ENCODE measurements around the gene LSAMP.

Gene LSAMP

DNA sequence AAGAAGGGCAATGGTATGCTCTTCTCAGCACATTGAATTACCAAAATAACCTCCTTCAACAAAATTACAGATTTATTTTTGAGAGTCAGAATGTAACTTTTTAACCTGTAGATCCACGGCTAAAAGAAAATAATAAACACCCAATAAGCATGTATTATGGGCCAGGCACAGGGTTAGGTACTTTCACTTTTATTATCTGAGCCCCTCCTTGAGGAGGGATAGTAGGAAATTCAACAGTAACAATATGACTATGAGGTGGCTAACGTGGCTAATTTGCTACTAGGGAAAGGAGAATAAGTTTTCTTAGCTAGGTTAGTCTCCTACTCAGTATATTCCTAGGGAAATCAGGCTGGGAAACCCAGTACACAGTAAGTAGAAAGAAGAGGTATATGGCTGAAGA is 515.1 kb downstream of the LSAMP start:
- Histone ChIP-seq H3K4me3 (ENCODE audit: severe bottlenecking) (no peak overlapping the region), H3K27ac (ENCODE audit: poor library complexity, severe bottlenecking) (no peak overlapping the region), H3K4me1 (ENCODE audit: insufficient read depth, poor library complexity, severe bottlenecking) (no peaks in the 10 kb centered on the region), H3K27me3 (ENCODE audit: insufficient read depth, poor library complexity, severe bottlenecking) (peaks cover 7% of the 10 kb centered on the region), H3K9me3 (ENCODE audit: severe bottlenecking) (no peaks in the 10 kb centered on the region), H3K36me3 (ENCODE audit: low read depth) (no peaks in the 10 kb centered on the region)
- ATAC-seq (ENCODE audit: low read depth) (no peak), DNase-seq (ENCODE audit: low spot score) (no peak)
- TF ChIP-seq, protein P1, sequence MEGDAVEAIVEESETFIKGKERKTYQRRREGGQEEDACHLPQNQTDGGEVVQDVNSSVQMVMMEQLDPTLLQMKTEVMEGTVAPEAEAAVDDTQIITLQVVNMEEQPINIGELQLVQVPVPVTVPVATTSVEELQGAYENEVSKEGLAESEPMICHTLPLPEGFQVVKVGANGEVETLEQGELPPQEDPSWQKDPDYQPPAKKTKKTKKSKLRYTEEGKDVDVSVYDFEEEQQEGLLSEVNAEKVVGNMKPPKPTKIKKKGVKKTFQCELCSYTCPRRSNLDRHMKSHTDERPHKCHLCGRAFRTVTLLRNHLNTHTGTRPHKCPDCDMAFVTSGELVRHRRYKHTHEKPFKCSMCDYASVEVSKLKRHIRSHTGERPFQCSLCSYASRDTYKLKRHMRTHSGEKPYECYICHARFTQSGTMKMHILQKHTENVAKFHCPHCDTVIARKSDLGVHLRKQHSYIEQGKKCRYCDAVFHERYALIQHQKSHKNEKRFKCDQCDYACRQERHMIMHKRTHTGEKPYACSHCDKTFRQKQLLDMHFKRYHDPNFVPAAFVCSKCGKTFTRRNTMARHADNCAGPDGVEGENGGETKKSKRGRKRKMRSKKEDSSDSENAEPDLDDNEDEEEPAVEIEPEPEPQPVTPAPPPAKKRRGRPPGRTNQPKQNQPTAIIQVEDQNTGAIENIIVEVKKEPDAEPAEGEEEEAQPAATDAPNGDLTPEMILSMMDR (IDR thresholded peaks at IDR 0.05; ENCODE audit: poor library complexity, severe bottlenecking) = no peak

DNA sequence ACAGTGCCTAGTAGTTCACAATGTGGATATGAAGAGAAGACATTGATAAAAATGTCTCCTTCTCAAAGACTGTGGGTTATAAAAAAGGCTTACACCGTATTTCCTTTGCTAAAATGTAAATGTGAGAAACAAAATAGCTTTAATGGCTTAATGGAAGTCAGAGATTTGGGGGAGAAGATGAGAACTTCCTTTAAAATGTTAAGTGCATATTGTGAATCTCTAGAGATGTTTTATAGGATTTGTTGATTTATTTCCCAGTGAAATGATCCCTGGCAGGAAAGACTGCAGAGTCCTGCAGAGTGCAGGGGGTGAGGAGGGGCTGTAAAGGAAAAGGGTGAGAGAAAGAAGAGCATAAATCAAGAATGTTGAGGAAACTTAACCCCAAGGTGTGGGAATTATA is 516.9 kb downstream of the LSAMP start:
- no peak for ATAC-seq (ENCODE audit: low read depth)
- Histone ChIP-seq H3K9me3 (ENCODE audit: severe bottlenecking) (no peaks in the 10 kb centered on the region), H3K4me1 (ENCODE audit: insufficient read depth, poor library complexity, severe bottlenecking) (no peaks in the 10 kb centered on the region), H3K36me3 (ENCODE audit: low read depth) (no peaks in the 10 kb centered on the region), H3K27me3 (ENCODE audit: insufficient read depth, poor library complexity, severe bottlenecking) (peaks cover 7% of the 10 kb centered on the region), H3K27ac (ENCODE audit: poor library complexity, severe bottlenecking) (no peak overlapping the region), H3K4me3 (ENCODE audit: severe bottlenecking) (no peak overlapping the region)
- TF ChIP-seq, protein P1 (IDR thresholded peaks at IDR 0.05; ENCODE audit: poor library complexity, severe bottlenecking) = no peak
- no peak for DNase-seq (ENCODE audit: low spot score)

DNA sequence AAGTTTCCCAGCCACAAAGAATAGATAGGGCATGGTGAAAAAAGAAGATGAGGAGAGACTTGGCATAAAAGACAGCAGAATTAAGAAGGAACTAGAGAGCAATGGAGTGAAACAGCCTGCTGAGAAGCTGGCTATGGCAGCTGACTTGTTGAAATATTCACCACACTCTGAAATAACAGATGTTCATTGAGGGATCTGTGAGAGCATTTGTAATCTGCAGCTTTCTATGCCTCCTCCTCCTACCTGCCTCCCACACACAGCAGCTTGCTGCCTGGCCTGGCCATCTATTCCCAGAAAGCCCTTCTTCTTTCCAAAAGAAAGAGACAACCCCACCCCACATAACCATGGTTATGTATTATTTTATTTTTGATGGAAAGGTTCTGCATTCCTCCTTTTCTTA is 518.1 kb downstream of the LSAMP start:
- Histone ChIP-seq H3K27me3 (ENCODE audit: insufficient read depth, poor library complexity, severe bottlenecking) (peaks cover 7% of the 10 kb centered on the region), H3K4me1 (ENCODE audit: insufficient read depth, poor library complexity, severe bottlenecking) (no peaks in the 10 kb centered on the region), H3K4me3 (ENCODE audit: severe bottlenecking) (no peak overlapping the region), H3K36me3 (ENCODE audit: low read depth) (no peaks in the 10 kb centered on the region), H3K9me3 (ENCODE audit: severe bottlenecking) (no peaks in the 10 kb centered on the region), H3K27ac (ENCODE audit: poor library complexity, severe bottlenecking) (no peak overlapping the region)
- TF ChIP-seq, protein P1 (IDR thresholded peaks at IDR 0.05; ENCODE audit: poor library complexity, severe bottlenecking) = no peak
- ATAC-seq (ENCODE audit: low read depth) = no peak
- no peak for DNase-seq (ENCODE audit: low spot score)

DNA sequence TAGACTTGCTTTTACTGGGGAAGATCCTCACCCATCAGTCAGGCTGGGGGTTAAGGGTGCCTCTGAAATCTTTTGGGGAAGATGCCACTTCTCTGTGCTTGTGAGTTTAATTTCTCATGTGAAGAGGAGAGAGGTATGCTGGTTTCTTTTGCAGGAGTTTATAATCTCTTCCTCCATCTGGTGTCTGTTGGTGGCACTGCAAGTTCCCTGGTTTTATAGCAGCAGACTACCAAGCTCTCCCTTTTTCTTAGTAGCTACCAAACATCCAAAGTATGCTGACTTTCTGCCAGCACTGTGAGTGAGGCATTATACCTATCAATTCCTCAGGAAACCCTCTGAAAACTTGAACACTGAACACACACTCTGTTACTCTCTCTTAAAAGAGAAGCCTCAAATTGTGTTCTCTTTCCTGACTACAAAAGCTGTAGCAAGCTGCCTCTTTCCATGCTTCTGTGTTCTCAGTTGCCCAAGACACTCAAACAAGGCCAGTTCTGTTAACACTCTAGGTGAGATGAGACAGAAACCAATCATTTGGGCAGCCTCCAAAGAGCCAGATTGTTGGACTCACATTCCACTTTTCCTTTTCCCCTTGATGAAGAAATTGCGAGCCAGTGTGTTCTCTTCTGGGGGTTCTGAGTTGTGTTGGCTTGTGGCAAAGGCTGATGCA is 522.5 kb downstream of the LSAMP start:
- no peaks in the 10 kb centered on the region for H3K9me3 ChIP-seq (ENCODE audit: severe bottlenecking)
- TF ChIP-seq, protein P1 (IDR thresholded peaks at IDR 0.05; ENCODE audit: poor library complexity, severe bottlenecking) = peak; percentile 49
- H3K4me3 ChIP-seq (ENCODE audit: severe bottlenecking) = no peak overlapping the region
- H3K36me3 ChIP-seq (ENCODE audit: low read depth) = no peaks in the 10 kb centered on the region
- ATAC-seq (ENCODE audit: low read depth) (peak; percentile 51; the same call in 1 of the 3 replicates), DNase-seq (ENCODE audit: low spot score) (no peak)
- no peaks in the 10 kb centered on the region for H3K4me1 ChIP-seq (ENCODE audit: insufficient read depth, poor library complexity, severe bottlenecking)
- H3K27me3 ChIP-seq (ENCODE audit: insufficient read depth, poor library complexity, severe bottlenecking) = peaks cover under 1% of the 10 kb centered on the region
- H3K27ac ChIP-seq (ENCODE audit: poor library complexity, severe bottlenecking) = no peak overlapping the region

DNA sequence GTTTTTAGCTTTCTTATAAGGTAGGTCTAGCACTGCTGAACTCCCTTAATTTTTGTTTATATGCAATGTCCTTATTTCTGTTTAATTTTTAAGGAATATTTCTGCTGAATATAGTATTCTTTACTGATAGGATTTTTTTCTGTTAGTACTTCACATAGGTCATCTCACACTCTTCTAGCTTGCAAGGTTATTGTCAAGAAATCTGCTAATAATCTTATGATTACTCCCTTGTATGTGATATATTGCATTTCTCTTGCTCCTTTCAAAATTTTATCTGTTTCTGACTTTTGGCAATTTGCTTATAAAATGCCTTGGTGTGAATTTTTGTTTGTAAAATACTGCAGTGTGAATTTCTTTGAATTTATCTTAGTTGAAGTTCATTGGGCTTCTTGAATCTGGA is 523.6 kb downstream of the LSAMP start:
- Histone ChIP-seq H3K4me1 (ENCODE audit: insufficient read depth, poor library complexity, severe bottlenecking) (no peaks in the 10 kb centered on the region), H3K4me3 (ENCODE audit: severe bottlenecking) (no peak overlapping the region), H3K27ac (ENCODE audit: poor library complexity, severe bottlenecking) (no peak overlapping the region), H3K9me3 (ENCODE audit: severe bottlenecking) (no peaks in the 10 kb centered on the region), H3K27me3 (ENCODE audit: insufficient read depth, poor library complexity, severe bottlenecking) (no peaks in the 10 kb centered on the region), H3K36me3 (ENCODE audit: low read depth) (no peaks in the 10 kb centered on the region)
- TF ChIP-seq, protein P1 (IDR thresholded peaks at IDR 0.05; ENCODE audit: poor library complexity, severe bottlenecking) = no peak
- DNase-seq (ENCODE audit: low spot score) (no peak), ATAC-seq (ENCODE audit: low read depth) (no peak)

Data from RWPE2 (cell line).